LoVo (cell line): ENCODE measurements around the gene PDXP.

Experiments
- DNase-seq: peaks from one replicate; pipeline ENCODE4 v3.0.0-alpha.2; 2016; ENCODE audit warnings: low spot score

PDXP gene

GRCh38 chr22:37628830-37629229 lies 29.7 kb upstream of the PDXP start:
- DNase-seq: no peak

GRCh38 chr22:37629928-37630327 lies 28.6 kb upstream of the PDXP start:
- no peak for DNase-seq

- DNase-seq: no peak
These were observed 27.6 kb upstream of the PDXP start for GRCh38 chr22:37630839-37631435.

GRCh38 chr22:37631448-37632173 lies 26.9 kb upstream of the PDXP start:
- no peak for DNase-seq

GRCh38 chr22:37632174-37633088 lies 26.1 kb upstream of the PDXP start:
- no peak for DNase-seq

GRCh38 chr22:37633089-37633624 lies 25.4 kb upstream of the PDXP start:
- no peak for DNase-seq

- DNase-seq: no peak
These were observed 24.7 kb upstream of the PDXP start for GRCh38 chr22:37633625-37634416.

- no peak for DNase-seq
These were observed 24.1 kb upstream of the PDXP start for GRCh38 chr22:37634417-37634924.

- no peak for DNase-seq
These were observed 23.4 kb upstream of the PDXP start for GRCh38 chr22:37635157-37635556.

GRCh38 chr22:37636186-37636948 lies 22.2 kb upstream of the PDXP start:
- no peak for DNase-seq

- no peak for DNase-seq
These were observed 21.6 kb upstream of the PDXP start for GRCh38 chr22:37636949-37637273.

- peak; percentile 61 for DNase-seq
These were observed 20.0 kb upstream of the PDXP start for GRCh38 chr22:37638391-37639069.

GRCh38 chr22:37639070-37639760 lies 19.3 kb upstream of the PDXP start, which contains the start of gene SH3BP1:
TSS of gene SH3BP1 (plus strand) at chr22:37639669. CDS start at chr22:37639788, 119 bp downstream.
- peak; percentile 35 for DNase-seq

- DNase-seq: no peak
These were observed 18.5 kb upstream of the PDXP start for GRCh38 chr22:37639771-37640590.

- no peak for DNase-seq
These were observed 17.6 kb upstream of the PDXP start for GRCh38 chr22:37640591-37641560.

- no peak for DNase-seq
These were observed 17.0 kb upstream of the PDXP start for GRCh38 chr22:37641561-37641949.

- peak; percentile 73 for DNase-seq
These were observed 15.2 kb upstream of the PDXP start for GRCh38 chr22:37643225-37643847.
